Osteoblast (primary cell): ENCODE data around the gene ABLIM3. TPM values are rescaled to one million over a fixed set of nuclear protein-coding genes. Genes with fewer than 3 reads are reported as not detected.

Source experiments
- DNase-seq: peaks from one replicate; pipeline ENCODE4 v3.0.0; 2011; ENCODE audit warnings: low spot score, mixed read lengths; ENCODE audit not compliant: insufficient read length; ENCODE audit errors: missing footprints
- H2AFZ ChIP-seq: 2 replicates; pipeline ENCODE4 v1.6.0; 2011; ENCODE audit warnings: mild to moderate bottlenecking, low read length
- H3K27ac ChIP-seq: 2 replicates; pipeline ENCODE4 v1.5.1; 2011; ENCODE audit warnings: mild to moderate bottlenecking, low read depth, low read length, moderate library complexity
- H3K27me3 ChIP-seq: 2 replicates; pipeline ENCODE4 v1.6.0; 2012; ENCODE audit warnings: mild to moderate bottlenecking, control low read depth, inconsistent platforms, low read length, moderate library complexity; ENCODE audit not compliant: insufficient read depth
- H3K36me3 ChIP-seq: 2 replicates; pipeline ENCODE4 v1.5.1; 2011; ENCODE audit warnings: mild to moderate bottlenecking, low read length, control low read depth, moderate library complexity; ENCODE audit not compliant: insufficient read depth
- H3K4me1 ChIP-seq: 2 replicates; pipeline ENCODE4 v1.5.1; 2011; ENCODE audit warnings: mild to moderate bottlenecking, low read length, control low read depth, moderate library complexity; ENCODE audit not compliant: insufficient read depth
- H3K4me2 ChIP-seq: 2 replicates; pipeline ENCODE4 v1.6.0; 2011; ENCODE audit warnings: mild to moderate bottlenecking, low read length; ENCODE audit not compliant: insufficient read depth
- H3K4me3 ChIP-seq: fragments of 200-600 bp; sonication (generic); 3 replicates; pipeline ENCODE4 v1.5.1; 2012; ENCODE audit warnings: mild to moderate bottlenecking, low read length, inconsistent platforms; ENCODE audit not compliant: insufficient read depth
- H3K79me2 ChIP-seq: 2 replicates; pipeline ENCODE4 v1.6.0; 2012; ENCODE audit warnings: mild to moderate bottlenecking, low read length, control low read depth, inconsistent platforms; ENCODE audit not compliant: insufficient read depth
- H3K9me3 ChIP-seq: 2 replicates; pipeline ENCODE4 v1.5.1; 2011; ENCODE audit warnings: low read depth, low read length, control low read depth
- H4K20me1 ChIP-seq: 2 replicates; pipeline ENCODE4 v1.6.0; 2012; ENCODE audit warnings: mild to moderate bottlenecking, low read length, control low read depth; ENCODE audit not compliant: insufficient read depth
- CTCF ChIP-seq: IDR thresholded peaks from 2 replicates; pipeline ENCODE4 v1.5.1; 2011; ENCODE audit warnings: mild to moderate bottlenecking, low read depth, low read length, moderate library complexity; ENCODE audit errors: extremely low read depth
- total RNA-seq: library from RNA; depleted of rRNA; stranded (reverse); fragments of >200 nt; gene quantifications from 2 replicates; pipeline ENCODE4 v1.2.3, GENCODE V29; 2012

The ABLIM3 gene
- total RNA-seq, 1 donor, result 5.8 TPM

DNA sequence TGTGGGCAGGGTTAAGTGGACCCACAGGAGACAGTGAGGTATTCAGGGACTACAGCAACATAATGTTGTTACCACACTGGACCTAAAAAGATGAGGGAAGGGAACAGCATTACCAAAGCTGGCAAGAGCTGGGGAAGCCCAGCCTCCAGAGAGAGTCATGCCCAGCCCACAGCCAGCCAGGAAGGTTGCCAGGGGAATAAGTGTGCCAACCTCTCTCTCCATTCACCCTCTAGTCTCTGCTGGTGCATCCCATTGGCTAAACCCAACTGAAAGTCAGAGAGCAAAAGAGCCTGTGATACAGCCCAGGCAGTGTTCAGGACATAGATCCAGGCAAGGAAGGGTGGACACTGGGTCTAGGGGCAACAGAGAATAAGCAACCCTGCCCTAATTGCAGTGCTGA is 94.5 kb downstream of the ABLIM3 start:
- H3K36me3 ChIP-seq, result no peaks in the 10 kb centered on the region

DNA sequence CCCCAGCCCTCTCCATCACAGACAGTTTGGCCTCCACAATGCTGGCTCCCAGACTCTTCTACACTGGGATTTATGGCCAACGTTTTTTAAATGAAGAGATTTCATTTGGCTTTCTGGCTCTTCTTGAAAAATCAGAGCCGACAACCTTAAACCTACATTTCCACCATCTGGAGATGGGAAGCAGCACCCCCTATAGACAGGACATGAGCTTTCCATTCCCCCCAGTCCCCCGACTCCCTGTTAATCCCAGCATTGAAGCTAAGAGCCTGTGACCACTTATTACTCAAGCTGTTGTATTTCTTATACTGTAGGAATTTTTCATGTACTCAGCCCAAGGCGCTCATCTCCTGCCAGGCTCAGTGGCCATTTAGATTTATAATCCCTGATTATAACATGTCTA is 96.4 kb downstream of the ABLIM3 start:
- peak; percentile 27 for TF ChIP-seq CTCF
- Histone ChIP-seq H4K20me1 (no peaks in the 10 kb centered on the region), H3K79me2 (no peaks in the 10 kb centered on the region), H2AFZ (no peak overlapping the region), H3K4me1 (no peaks in the 10 kb centered on the region), H3K9me3 (no peaks in the 10 kb centered on the region), H3K27ac (no peak overlapping the region), H3K27me3 (no peaks in the 10 kb centered on the region), H3K4me3 (no peak overlapping the region), H3K4me2 (no peak overlapping the region), H3K36me3 (no peaks in the 10 kb centered on the region)
- no peak for DNase-seq

More for the DNA sequence above, 94.5 kb downstream of the ABLIM3 start:
- no peaks in the 10 kb centered on the region for H3K9me3 ChIP-seq
- DNase-seq, result no peak
- no peak overlapping the region for H3K4me3 ChIP-seq
- no peak for TF ChIP-seq CTCF
- no peaks in the 10 kb centered on the region for H4K20me1 ChIP-seq
- no peaks in the 10 kb centered on the region for H3K79me2 ChIP-seq
- H3K4me1 ChIP-seq, result no peaks in the 10 kb centered on the region
- H3K27me3 ChIP-seq, result no peaks in the 10 kb centered on the region
- H3K4me2 ChIP-seq, result no peak overlapping the region
- H3K27ac ChIP-seq, result no peak overlapping the region
- H2AFZ ChIP-seq, result no peak overlapping the region

DNA sequence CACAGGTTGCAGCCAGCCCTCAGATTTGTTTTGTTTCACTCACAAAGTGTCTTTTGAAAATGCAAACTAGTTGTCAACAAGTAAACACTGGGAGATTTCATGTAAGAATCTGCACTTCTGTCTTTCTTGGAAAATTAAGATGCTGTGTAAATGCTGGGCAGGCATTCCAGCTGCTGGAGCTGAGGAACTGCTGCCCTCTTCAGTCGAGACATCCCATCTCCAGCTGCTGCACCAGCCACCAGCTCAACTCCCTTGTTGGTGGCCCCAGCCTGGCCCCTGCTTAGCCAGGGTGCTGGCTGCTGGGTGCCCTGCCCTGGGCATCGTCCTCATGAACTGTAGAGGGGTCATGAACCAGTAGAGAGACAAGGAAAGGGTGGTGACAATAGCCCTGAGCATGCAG is 97.2 kb downstream of the ABLIM3 start:
- no peak for DNase-seq
- Histone ChIP-seq H3K4me3 (no peak overlapping the region), H3K4me2 (no peak overlapping the region), H2AFZ (no peak overlapping the region), H3K79me2 (no peaks in the 10 kb centered on the region), H3K9me3 (no peaks in the 10 kb centered on the region), H3K36me3 (no peaks in the 10 kb centered on the region), H3K4me1 (no peaks in the 10 kb centered on the region), H3K27me3 (no peaks in the 10 kb centered on the region), H3K27ac (no peak overlapping the region), H4K20me1 (no peaks in the 10 kb centered on the region)
- peak; percentile 27 for TF ChIP-seq CTCF

DNA sequence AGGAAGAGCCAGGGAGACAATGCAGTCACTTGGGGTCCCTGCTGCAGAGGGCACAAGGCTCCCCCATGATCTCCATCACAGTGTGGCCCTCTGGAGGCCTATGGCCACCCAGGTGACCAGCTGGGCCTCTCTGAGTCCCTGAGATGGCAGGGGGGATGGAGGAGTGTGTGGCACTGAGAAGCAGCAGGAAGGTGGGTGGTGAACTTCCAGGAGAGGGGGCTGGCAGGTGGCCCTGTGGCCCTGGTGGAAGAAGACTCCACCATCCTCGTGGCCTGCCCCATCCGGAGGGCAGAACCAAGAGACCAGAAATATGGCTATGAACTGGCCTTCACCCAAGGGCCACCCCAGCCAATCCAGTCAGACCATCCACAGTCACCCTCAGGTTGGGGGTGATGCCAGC is 98.6 kb downstream of the ABLIM3 start:
- Histone ChIP-seq H3K9me3 (no peaks in the 10 kb centered on the region), H3K4me2 (no peak overlapping the region), H3K36me3 (no peaks in the 10 kb centered on the region), H3K27me3 (no peaks in the 10 kb centered on the region), H4K20me1 (no peaks in the 10 kb centered on the region), H3K27ac (no peak overlapping the region), H3K4me1 (no peaks in the 10 kb centered on the region), H3K79me2 (no peaks in the 10 kb centered on the region), H3K4me3 (no peak overlapping the region), H2AFZ (no peak overlapping the region)
- TF ChIP-seq CTCF, result no peak
- no peak for DNase-seq
